ENCODE results near the gene BLVRB.

DNA sequence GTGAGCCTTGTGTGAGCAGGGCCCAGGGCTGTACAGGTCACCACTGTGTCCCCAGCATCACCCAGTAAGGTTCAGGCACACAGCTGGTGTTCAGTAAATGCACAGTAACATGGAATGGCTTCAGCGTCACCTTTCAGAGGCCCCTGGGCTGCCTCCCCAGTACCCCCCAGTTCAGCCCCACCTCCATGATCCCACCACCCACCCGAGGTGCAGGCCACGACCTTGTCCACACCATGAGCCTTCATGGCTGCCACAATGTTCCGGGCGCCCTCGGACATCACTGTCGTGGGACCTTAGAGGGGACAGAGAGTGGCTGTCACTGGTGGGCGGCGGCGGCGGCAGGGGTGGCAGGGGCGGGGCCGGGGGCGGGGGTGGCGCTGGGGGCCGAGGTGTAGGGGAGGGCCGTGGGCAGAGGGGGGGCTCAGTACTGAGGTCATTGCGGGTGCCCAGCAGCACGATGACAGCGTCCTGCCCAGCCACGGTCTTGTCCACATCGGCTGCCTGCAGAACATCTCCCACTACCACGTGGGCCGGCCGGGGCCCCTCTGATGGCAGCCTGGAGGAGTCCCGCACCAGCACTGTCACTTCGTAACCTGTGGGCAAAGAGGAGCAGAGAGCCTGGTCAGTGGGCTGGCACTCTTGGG, 7.5 kb downstream of the BLVRB start:
- TF ChIP-seq EZH2 (IDR thresholded peaks at IDR 0.05) (no peak), POLR2AphosphoS5 (IDR thresholded peaks at IDR 0.05; ENCODE audit: borderline replicate concordance, low read depth, low read length) (no peak)

All from SK-N-MC (cell line).